HepG2 (cell line): ENCODE results near the gene PREP. TPM values are rescaled to one million over a fixed set of nuclear protein-coding genes. Genes with fewer than 3 reads are reported as not detected.

Experiments used
- ARID4A ChIP-seq: sonication (generic); formaldehyde crosslinking; IDR thresholded peaks from 2 replicates; pipeline ENCODE4 v1.5.0; 2020; ENCODE audit warnings: mild to moderate bottlenecking, missing genetic modification reagents, borderline replicate concordance
- CBFB ChIP-seq: sonication (generic); formaldehyde crosslinking; IDR thresholded peaks from 2 replicates; pipeline ENCODE4 v1.4.0; 2020; ENCODE audit warnings: missing genetic modification reagents
- HMG20A ChIP-seq: IDR thresholded peaks from 2 replicates; pipeline ENCODE4 v1.6.1; 2016; ENCODE audit warnings: borderline replicate concordance
- KDM5B ChIP-seq: sonication (generic); formaldehyde crosslinking; IDR thresholded peaks from 2 replicates; pipeline ENCODE4 v1.4.0; 2020; ENCODE audit warnings: missing genetic modification reagents, mild to moderate bottlenecking, borderline replicate concordance
- NFE2L1 ChIP-seq: sonication (generic); formaldehyde crosslinking; IDR thresholded peaks from 2 replicates; pipeline ENCODE4 v1.4.0; 2020; ENCODE audit warnings: missing genetic modification reagents, mild to moderate bottlenecking, borderline replicate concordance
- NPAS2 ChIP-seq: sonication (generic); formaldehyde crosslinking; IDR thresholded peaks from 2 replicates; pipeline ENCODE4 v1.8.0; 2022; ENCODE audit warnings: mild to moderate bottlenecking, missing genetic modification reagents, borderline replicate concordance
- RBM39 ChIP-seq: fragments of 200-400 bp; formaldehyde crosslinking; IDR thresholded peaks from one replicate; pipeline ENCODE4 v1.6.1; 2018; ENCODE audit warnings: antibody characterized with exemption, mild to moderate bottlenecking, low read depth, low read length; ENCODE audit not compliant: poor library complexity, severe bottlenecking
- REST ChIP-seq, 2 experiments: IDR thresholded peaks; 2 replicates each; pipeline ENCODE4 v1.6.1; 2011 to 2012; ENCODE audit warnings: low read length in 2 of 2, borderline replicate concordance in 1 of 2, low read depth in 1 of 2, mild to moderate bottlenecking in 1 of 2, moderate library complexity in 1 of 2
- SP5 ChIP-seq: IDR thresholded peaks from 2 replicates; pipeline ENCODE4 v1.6.1; 2016; ENCODE audit warnings: low read depth, borderline replicate concordance
- ZHX1 ChIP-seq: sonication (generic); formaldehyde crosslinking; IDR thresholded peaks from 2 replicates; pipeline ENCODE4 v1.8.1; 2022; ENCODE audit warnings: low read depth, mild to moderate bottlenecking, missing genetic modification reagents
- ZMAT3 ChIP-seq: sonication (generic); formaldehyde crosslinking; conservative IDR thresholded peaks from 2 replicates; pipeline ENCODE4 v1.7.0; 2021; ENCODE audit warnings: missing genetic modification reagents
- ZNF674 ChIP-seq: sonication (generic); formaldehyde crosslinking; IDR thresholded peaks from 2 replicates; pipeline ENCODE4 v1.5.0; 2020; ENCODE audit warnings: low read depth, mild to moderate bottlenecking, missing genetic modification reagents
- polyA plus RNA-seq, 8 experiments: library from polyadenylated mRNA; depleted of rRNA in 3 of 8; stranded (reverse) in 7 of 8; unstranded in 1 of 8; fragments of >200 nt; fragmentation: Illumina TruSeq in 4 of 8; extraction: Trizol in 4 of 8; gene quantifications; 2 replicates each; pipeline versions ENCODE4 v1.2.1 to v1.2.3, GENCODE V29; 2011 to 2016; ENCODE audit warnings: low read depth in 4 of 8, missing spikeins in 1 of 8, mixed read lengths in 1 of 8; ENCODE audit not compliant: insufficient read depth in 1 of 8
- total RNA-seq, 5 experiments: library from RNA; depleted of rRNA; stranded (reverse); fragments of >200 nt; fragmentation: Illumina TruSeq; extraction: Trizol; gene quantifications; 2 replicates each; pipeline ENCODE4 v1.2.3, GENCODE V29; 2016; ENCODE audit warnings: low read depth in 1 of 5
- TF ChIP-seq, protein P1 (sequence below): sonication (generic); formaldehyde crosslinking; IDR thresholded peaks from 2 replicates; pipeline ENCODE4 v1.4.0; 2020; ENCODE audit warnings: mild to moderate bottlenecking, missing genetic modification reagents
- TF ChIP-seq, protein P2 (sequence below): sonication (generic); formaldehyde crosslinking; IDR thresholded peaks from 2 replicates; pipeline ENCODE4 v1.9.0; 2022; ENCODE audit warnings: missing genetic modification reagents, mild to moderate bottlenecking, borderline replicate concordance

The PREP gene
- total and polyA plus RNA-seq, 2 of the 13 experiments (the other 11 are each of a cell fraction or from before 2014, with no cell fraction given), result 12.6 to 15.9 TPM

GRCh38 chr6:105428342-105428957 is 25.6 kb upstream of the PREP start (continued):
- TF ChIP-seq ZHX1 (CRISPR knock-in tag) (no peak), CBFB (no peak), ZMAT3 (CRISPR knock-in tag) (no peak), REST (IDR thresholded peaks at IDR 0.05; ENCODE audit: borderline replicate concordance in 1 of 2, low read depth in 1 of 2, low read length in 2 of 2) (0 out of 4 replicates have a peak, but pooled peaks of 1 of the 2 experiments have one; percentile 18), KDM5B (CRISPR knock-in tag) (no peak), SP5 (CRISPR knock-in tag) (no peak), RBM39 (no peak), NFE2L1 (CRISPR knock-in tag) (no peak), ZNF674 (CRISPR knock-in tag) (no peak), NPAS2 (CRISPR knock-in tag) (no peak), HMG20A (peak; percentile 53; the same call in 1 of the 2 replicates), ARID4A (CRISPR knock-in tag) (peak; percentile 26; the same call in 1 of the 2 replicates)
- TF ChIP-seq, protein P1, sequence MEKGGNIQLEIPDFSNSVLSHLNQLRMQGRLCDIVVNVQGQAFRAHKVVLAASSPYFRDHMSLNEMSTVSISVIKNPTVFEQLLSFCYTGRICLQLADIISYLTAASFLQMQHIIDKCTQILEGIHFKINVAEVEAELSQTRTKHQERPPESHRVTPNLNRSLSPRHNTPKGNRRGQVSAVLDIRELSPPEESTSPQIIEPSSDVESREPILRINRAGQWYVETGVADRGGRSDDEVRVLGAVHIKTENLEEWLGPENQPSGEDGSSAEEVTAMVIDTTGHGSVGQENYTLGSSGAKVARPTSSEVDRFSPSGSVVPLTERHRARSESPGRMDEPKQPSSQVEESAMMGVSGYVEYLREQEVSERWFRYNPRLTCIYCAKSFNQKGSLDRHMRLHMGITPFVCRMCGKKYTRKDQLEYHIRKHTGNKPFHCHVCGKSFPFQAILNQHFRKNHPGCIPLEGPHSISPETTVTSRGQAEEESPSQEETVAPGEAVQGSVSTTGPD (CRISPR knock-in tag), result no peak
- TF ChIP-seq, protein P2, sequence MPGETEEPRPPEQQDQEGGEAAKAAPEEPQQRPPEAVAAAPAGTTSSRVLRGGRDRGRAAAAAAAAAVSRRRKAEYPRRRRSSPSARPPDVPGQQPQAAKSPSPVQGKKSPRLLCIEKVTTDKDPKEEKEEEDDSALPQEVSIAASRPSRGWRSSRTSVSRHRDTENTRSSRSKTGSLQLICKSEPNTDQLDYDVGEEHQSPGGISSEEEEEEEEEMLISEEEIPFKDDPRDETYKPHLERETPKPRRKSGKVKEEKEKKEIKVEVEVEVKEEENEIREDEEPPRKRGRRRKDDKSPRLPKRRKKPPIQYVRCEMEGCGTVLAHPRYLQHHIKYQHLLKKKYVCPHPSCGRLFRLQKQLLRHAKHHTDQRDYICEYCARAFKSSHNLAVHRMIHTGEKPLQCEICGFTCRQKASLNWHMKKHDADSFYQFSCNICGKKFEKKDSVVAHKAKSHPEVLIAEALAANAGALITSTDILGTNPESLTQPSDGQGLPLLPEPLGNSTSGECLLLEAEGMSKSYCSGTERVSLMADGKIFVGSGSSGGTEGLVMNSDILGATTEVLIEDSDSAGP (CRISPR knock-in tag), result no peak
